ENCODE measurements around the gene TIMM22.

Gene TIMM22

DNA sequence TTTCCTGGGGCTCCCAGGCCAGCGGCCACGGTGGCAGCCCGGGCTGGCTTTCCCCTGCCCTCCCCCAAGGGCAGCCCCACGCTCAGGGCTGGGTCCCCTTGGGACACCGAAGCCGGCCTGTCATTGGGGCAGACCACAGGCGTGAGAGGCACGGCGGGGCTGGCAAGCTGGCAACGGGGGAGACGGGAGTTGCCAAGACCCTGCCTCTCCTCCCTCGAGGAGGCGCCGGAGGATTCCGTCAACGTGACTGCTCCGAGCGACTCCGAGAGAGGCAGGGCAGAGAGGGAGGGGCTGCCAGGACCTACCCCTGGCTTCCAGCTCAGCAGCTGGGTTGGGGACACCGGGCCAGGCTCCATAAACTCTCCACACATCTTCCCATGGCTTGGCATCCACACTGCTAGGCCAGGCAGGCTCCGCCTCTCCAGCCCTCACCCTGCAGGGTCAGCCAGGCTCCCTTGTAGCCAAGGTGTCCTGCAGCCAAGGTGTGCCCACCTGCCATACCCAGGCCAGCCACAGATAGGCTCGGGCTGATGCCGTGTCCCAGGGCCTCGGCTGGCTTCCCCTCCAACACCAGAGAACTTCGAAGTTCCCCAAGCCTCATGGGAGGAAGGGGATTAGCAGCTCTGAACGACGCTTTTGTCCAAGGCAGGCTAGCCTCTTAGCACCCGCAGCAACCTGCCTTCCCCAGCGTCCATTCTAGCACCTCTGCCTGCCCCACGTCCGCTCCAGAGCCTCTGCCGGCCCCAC, 25.5 kb downstream of the TIMM22 start:
- DNase-seq: no peak

DNA sequence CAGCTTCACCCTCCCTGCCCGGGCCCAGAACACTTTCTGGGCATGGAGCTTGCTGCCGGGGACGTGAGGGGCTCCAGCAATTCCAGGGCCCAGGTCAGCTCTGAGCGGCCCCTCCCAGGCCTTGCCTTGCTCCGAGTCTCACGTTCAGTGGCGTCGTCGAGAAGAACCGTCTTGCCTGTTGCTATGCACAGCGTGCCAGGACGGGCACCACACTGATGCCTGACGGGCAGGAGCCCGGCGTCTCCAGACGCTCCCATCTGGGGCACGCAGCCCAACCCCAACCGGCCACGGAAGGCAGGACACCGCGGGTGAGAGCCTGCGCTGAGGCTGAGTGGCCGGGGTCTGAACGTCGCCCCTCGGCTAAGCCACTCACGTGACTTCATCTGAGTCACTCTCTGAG, 27.1 kb downstream of the TIMM22 start:
- DNase-seq: no peak

DNA sequence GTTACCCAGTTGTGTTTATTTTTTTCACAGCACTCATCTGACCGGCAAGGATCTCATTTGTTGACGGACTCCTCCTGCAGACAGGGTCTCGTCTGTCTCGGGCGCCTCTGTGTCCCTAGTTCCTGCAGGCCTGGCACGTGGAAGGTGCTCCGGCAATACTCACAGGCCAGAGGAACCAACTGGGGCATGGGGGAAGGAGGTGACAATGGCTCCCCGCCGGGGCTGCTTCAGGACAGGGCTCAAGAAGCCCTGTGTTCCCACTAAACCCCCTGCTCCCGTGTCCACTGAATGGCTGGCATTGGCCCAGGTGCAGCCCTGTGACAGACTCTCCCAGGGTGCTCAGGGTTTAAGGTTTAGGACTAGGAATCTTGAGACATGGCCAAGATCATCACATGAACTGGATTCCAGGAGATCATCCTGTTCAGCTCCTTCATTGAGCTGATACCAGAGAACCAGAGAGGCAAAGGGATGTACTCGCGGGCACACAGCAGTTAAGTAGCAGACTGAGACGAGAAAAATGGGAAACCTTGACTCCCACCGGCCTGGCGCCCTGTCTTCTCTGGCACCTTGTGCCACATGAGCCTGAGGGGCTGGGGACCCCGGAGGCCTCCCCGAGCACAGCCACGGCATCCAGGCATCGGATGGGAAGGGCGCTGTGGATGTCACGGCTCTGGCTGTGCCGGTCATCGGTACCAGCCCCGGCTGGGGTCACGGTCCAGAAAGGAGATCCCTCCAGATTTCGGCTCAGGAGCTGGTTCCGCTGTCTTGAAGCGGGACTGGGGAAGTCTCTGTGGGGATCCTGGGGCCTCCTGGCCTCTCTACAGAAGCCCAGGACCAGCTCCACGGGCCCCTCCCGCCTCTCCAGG, 29.0 kb downstream of the TIMM22 start:
- no peak for DNase-seq

DNA sequence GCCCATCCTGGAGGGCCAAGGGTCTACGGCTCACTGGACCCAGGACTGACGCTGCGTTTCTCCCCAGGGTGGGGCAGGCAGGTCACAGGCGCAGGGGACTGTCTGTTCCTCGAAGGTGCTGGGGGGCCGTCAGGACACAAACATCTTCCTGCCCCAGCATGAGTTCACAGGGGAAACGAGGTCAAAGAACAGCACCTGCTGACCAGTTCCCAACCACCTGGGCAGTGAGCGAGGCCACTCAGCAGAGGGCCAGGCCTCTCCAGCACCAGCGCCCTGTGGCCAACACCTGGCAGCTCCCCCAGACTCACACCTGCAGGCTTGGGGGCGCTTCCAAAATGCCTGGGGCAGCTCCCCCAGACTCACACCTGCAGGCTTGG, 29.7 kb downstream of the TIMM22 start:
- DNase-seq: no peak

DNA sequence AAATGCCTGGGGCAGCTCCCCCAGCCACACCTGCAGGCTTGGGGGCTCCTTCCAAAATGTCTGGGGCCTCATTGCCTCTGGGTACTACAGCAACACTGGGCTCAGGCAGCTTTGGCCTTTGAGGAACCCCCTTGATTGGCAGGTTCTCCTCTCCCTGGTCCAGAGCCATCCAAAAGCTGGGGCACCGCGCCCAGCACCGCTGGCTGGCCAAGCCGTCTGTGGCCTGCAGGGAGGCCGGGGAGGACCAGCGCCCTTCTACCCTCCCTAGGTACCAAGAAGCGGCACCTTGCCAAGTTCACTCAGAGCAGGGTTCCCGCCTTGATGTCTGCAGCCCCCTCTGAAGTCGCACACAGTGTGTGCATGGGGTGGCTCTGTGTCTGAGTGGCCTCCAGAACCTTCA, 30.1 kb downstream of the TIMM22 start:
- no peak for DNase-seq

DNA sequence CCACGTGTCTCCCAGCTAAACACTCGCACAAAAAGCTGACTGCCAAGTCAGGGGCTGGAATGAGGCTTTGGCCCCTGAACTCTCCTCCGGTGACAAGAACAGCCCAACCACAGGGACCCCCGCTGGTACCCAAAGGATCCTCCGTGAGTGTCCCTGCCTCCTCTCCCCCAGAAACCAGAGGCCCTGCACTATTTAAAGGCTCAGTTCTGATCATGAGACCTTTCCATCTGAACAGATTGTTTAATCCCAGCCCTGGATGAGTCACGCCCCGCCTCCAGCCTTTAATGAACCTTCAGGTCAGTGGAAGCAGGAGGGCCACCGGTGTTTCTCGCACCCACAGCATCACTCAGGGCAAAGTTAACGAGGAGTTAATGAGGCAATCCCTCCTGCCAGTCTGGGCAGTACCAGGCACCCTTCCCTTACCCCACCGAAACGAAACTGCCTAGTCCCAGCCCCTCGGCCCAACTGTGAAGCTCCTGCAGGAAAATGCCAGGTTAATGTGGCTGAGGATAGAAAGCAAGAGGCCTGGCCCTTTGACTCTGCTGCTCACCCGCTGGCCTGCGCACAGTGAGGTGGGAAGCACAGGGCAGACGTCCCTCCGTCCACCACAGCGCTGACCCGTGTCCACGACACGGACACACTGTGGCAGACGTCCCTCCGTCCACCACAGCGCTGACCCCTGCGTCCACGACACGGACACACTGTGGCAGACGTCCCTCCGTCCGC, 32.4 kb downstream of the TIMM22 start:
- no peak for DNase-seq

DNA sequence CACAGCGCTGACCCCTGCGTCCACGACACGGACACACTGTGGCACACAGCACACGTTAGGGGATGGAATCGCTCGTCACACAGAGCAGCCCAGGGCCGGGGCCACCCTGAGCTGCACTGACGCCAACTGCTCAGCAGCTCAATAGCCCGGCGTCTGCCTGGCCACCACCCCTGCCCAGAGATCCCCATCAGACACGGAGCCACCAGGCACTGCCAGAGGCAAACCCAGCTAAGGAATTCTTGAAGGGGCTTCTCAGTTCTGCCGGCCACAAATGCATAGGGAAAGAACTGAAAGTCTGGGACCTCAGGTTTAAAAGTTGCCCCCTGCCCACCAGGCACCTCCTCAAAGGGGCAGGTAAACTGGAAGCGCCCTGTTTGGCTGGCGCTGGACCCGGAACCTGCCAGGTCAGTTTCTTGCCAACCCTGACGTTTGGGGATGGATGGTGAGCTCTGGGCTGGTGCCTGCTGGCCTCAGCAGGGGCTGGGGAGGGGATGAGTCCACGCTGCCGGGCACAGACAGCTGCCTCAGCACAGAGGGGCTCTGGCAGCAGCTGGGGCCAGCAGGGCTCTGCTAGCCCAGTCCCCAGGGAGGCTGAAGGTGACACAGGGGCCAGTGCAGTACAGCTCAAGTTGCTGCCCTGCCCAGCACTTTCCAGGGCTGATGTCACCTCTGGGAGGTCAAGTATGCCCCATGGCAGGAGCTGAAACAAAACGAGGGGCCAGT, 33.2 kb downstream of the TIMM22 start:
- no peak for DNase-seq

DNA sequence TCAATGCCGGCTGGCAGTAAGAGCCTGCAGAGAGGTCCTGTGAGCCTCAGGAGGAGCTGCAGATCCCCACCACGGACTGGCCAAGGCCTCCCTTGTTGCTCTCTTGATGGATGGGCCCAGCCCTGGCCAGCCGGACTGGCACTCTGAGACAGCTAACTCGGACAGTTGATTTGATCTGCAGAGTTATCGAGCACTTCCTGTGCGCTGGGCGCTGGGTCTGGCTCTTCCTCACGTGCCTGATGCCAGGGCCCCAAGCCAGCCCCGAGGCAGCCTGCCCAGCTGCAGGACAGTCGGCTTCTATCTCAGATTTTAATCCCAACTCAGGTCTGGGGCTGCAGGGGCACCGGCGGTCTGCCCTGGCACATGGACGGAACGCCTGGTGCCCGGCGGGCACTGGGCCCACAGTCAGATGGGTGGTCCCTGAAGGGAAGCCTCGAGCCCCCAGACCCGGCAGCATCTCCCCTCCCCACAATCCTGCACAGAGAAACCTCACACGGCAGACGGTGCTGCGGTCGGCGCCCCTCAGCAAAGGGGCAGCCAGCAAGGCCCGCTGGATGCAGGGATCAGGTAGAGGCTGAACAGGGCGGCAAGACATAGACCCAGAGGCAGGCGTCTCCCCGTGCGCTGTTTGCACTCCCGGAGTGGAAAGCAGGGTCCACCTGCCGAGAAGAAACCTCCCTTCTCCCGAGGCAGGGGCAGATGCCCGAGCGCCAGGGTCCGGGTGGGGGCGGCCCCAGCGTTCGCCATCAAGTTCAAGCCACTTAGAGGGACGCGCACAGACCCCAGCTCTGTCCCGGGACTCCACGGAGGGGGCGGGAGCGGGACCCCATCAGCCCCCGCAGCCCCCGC, 34.0 kb downstream of the TIMM22 start:
- no peak for DNase-seq

DNA sequence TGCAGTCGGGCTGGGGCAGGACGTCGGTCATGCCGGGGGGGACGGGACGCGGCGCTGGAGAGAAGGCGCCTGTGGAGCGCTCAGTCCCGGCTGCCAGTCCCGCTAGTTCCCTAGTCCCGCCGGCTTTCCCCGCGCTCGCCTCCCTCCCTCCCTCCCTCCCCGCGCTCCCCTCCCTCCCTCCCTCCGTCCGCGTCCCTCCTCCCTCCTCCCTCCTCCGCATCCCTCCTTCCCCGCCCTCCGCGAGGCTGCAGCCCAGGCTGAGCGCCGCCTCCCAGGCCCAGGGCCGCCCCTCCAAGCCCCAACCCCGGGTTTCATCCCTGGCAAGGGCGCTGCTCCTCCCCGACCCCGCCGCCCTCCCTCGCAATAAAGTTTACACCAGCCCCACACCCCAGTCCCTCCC, 34.8 kb downstream of the TIMM22 start:
- no peak for DNase-seq

DNA sequence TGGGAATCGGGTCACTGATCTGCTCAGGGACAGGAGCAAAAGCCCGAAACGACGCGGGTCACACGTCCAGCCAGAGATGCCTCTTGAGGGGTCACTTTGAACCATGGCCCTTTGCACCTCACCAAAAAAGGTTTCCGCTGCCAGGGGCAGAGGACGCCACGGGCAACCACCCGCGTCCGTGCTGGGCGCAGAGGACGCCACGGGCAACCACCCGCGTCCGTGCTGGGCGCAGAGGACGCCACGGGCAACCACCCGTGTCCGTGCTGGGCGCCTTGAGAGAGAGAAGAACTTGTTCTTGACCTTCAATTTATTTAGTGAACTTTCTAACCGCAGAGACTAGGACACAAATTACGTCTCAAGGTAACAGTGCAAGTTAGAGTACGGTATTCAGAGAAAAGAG, 35.5 kb downstream of the TIMM22 start:
- DNase-seq: no peak

DNA sequence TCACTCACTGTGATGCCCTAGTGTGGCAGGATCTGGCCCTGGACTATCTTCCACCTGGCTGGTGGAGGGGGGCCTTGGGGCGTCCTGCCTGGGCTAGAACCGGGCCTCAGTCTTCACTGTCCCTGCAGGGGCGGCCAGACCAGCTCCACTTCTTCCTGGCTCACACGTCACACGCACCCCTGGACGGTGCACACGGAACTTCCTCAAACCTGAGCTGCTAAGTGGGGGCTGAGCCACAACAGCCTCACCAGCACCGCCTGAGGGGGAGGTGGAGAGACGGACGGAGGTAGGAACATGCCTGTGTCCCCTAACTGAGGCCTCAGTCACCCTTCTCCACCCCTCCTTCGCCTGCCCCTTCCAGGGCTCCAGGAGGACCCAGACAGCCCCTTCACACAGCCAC, 36.6 kb downstream of the TIMM22 start:
- no peak for DNase-seq

DNA sequence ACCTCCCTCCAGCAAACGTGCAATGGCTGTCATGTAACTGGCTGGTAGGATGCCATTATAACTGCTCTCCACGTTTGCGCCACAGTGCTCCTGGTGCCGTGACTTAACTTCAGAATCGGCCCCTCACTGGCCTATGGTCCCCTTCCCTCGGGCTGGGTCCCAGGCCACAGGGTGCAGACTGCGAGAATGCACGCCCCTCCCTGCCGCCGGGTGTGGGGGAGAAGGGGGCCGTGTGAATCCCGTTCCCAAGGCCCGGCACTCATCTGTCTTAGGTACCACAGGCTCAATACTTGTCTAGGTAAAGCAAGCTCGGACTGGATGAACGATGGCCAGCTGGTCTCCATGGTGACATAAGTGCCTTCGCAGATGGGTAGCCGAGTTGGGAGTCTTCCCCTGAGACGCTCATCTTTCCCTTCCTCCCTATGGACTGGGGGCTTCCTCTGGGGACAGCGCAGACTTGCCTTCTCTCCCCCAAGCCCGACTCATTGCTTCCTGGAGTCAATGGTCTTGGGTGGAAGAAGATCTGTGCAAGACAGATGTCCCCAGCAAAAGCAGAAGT, 37.8 kb downstream of the TIMM22 start:
- DNase-seq: no peak

DNA sequence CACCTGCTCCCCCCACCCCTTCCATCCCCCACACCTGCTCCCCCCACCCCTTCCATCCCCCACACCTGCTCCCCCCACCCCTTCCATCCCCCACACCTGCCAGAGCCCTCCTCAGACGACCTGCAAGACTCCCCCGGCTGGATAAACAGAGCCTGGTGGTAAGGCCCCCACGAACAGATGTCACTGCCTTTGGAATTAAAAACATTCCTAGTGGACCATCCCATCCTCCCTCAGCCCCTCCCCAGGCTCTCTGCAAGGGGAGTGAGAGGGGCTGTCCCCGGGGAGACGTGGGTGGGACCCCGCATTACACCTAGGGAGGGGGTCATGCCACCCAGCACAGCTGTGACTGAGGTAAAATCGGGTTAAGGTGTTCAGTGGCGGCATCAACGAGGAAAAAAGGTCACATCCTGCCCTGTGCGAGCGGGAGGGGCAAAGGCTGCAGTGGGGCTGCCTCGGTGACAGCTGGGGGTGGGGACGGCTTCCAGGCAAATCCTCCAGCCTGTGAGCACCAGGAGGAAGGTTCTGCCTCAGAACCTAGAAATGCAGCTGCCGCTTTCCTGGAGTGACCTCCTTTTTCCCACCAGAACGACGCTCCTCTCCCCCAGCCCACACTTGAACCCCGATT, 38.7 kb downstream of the TIMM22 start:
- DNase-seq: no peak

DNA sequence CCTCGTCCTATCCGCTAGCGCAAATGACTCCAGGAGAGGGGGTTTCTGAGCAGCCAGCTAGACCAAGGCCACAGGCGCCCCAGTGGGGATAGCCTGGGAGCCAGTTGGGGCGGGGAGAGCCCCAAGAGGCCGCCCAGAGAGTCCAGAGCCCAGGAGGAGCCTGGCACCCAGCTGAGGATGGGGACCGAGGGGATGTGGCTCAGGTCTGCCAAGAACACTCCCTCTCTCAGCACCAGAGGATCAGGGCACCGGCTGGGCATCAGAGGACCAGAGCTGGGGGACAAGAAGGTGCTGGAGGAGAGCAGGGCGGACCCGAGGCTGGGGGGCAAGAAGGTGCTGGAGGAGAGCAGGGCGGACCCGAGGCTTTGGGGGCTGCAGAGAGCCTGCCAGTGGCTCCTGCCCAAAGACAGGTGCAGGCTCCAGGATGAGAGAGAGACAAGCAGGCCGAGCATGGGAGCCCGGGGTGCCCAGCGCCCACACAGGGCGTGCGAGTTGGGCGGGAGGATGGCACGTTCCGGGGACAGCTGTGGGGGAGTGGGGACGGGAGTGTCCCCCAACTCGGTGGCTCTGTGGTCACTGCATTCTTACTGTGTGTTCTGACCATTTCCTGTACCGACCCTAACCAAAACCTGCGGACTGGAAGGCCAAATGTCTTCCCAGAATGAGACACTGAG, 39.4 kb downstream of the TIMM22 start:
- DNase-seq: no peak

DNA sequence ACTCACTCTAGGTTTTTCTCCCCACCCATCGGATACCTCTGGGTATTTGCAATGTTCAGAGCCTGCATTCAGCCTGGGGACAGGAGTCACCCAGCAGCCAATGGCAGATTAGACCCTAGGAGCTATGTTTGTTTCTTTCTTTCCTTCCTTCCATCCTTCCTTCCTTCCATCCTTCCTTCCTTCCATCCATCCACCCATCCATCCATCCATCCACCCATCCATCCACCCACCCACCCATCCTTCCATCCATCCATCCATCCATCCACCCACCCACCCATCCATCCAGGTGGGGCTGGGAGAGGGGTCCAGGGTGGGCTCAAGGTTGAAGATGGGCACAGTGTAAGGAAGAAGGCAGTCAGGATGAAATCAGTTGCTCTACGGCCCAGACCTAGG, 39.9 kb downstream of the TIMM22 start:
- no peak for DNase-seq

DNA sequence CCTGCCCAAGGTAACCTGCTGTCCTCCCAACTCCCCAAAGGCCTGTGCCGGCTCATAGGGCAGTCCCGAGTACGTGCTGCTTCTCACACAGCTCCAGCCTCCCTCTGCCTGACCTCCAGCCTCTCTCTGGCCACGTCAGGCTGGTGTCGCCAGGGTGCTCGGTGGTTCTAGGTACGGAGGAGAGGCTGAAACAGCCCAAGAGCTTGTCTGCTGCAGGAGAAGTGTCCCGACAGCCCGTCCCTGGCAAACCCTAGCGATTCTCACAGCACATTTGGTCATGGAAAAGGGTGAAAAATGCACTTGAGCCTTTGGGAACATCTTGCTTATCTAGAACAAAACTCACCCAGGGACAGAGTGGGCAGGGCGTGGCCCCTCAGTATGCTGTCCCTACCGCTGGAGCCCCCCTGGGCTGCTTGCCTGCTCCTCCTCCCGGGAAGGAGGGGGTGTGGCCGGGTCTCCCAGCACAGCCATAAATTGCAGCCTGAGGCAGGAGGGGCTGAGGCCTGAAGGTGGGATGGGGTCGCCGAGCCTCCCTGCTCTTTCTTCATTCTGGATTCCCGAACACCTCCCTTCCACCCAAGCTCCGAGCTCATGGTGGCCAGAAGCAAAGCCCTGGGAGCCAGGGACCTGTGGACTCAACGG, 40.4 kb downstream of the TIMM22 start:
- no peak for DNase-seq

DNA sequence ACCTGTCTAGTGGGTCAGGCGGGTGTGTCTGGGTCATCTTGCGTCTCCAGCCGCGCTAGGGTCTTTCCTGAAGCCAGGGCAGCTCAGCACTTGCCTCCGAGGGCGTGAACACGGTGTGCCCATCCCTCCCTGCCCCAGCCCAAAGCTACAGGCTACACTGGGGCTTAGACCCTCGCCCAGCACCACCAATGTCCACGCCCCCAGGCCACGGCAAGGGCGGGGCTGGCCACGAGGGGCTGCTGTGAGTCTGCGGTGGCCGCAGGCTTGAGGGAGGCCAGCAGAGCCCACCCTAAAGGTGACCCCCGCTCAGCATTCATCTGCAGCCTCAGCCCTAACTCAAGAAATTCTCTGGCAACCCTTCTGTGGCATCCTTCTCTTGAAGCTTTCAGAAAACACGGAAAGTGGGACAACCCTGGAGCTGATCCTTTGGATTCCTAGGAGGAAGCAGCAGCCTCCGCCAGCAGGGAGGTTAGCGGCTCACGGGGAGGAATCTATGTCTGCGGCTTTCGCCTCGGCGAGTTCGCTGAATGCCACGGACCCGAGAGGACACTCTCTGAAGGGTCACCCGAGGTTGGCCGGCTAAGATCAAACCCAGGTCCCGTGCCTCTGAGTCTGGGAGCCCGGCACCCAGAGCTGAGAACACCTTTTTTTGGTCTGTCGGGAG, 41.7 kb downstream of the TIMM22 start:
- DNase-seq: no peak

DNA sequence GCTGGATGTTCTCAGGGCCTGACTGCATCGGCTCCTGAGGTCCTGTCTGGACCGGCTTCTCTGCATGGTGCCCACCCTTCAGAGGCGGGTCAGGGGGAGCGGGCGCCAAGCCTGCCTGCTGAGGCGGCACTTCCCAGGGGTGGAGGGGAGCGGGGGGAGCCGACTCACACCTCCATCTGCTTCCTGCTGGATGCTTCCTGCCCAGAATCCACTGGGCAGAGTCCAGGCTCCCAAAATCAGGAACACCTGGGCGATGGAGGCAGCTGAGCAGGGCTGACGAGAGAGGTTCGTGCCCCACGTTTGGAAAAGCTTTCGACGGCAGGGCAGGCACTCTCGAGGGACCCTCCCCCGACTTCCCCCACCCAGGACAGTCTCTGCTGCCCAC, 42.2 kb downstream of the TIMM22 start:
- no peak for DNase-seq

DNA sequence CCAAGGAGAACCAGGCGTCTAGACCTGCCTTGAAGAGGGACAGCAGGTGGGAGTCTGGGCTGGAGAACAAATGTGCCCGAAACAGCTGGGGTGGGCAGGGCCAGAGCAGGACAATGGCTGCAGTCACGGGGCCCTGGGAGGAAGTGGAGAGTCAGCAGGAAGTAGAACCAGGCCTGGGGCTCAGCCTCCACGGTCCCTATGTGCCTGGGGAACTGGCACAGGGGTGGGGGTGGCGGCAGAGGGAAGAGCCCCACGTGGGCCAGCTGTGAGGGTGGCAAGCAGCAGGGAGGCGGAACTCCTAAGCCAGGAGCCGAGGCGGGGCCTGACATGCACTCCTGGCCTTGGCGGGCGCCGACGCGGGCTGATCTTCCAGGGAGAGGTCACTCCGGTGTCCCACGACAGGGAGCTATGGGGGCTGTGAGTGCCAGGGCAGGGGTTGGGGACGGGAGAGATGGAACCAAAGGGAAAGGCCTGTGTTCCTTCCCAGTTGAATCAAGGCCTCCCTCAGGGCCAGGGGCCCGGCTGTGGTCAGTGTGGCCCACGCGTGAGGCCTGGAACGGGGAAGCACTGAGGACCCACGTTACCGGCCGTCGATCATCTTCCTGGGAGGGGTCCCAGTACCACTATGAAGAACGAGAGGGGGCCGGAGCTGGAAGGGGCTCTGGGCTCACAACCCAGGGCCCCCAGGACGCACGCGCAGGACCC, 42.7 kb downstream of the TIMM22 start:
- DNase-seq: no peak
